Esophagus mucosa (tissue), 1 donor: ENCODE data around the gene PHF23. TPM values are rescaled to one million over a fixed set of nuclear protein-coding genes. Genes with fewer than 3 reads are reported as not detected.
"Not testable (repeated sequence)": the region's sequence is repeated elsewhere in the genome, so short reads cannot be mapped to it uniquely, and the experiment has no call there.

Experiments used
- ATAC-seq: fragments of 200-7000 bp; cut with Tn5 transposase; one replicate; pipeline ENCODE4 v1.9.1; 2020
- total RNA-seq: library from RNA; stranded (reverse); gene quantifications from one replicate; pipeline ENCODE4 v1.2.4, GENCODE V29; 2023
- donor health status: DM: yes; HTN: yes; CAD: no.

The PHF23 gene
- total RNA-seq, 1 donor from 2014 or later: 33.6 TPM

GRCh38 chr17:7258731-7259554, 19.7 kb upstream of the PHF23 start:
- peak; percentile 26 for ATAC-seq

GRCh38 chr17:7256766-7257456, 17.7 kb upstream of the PHF23 start:
- ATAC-seq: no peak

GRCh38 chr17:7254511-7254910, 15.3 kb upstream of the PHF23 start:
- ATAC-seq: no peak

- no peak for ATAC-seq
Measured at GRCh38 chr17:7253082-7253481, 13.8 kb upstream of the PHF23 start.

DNA sequence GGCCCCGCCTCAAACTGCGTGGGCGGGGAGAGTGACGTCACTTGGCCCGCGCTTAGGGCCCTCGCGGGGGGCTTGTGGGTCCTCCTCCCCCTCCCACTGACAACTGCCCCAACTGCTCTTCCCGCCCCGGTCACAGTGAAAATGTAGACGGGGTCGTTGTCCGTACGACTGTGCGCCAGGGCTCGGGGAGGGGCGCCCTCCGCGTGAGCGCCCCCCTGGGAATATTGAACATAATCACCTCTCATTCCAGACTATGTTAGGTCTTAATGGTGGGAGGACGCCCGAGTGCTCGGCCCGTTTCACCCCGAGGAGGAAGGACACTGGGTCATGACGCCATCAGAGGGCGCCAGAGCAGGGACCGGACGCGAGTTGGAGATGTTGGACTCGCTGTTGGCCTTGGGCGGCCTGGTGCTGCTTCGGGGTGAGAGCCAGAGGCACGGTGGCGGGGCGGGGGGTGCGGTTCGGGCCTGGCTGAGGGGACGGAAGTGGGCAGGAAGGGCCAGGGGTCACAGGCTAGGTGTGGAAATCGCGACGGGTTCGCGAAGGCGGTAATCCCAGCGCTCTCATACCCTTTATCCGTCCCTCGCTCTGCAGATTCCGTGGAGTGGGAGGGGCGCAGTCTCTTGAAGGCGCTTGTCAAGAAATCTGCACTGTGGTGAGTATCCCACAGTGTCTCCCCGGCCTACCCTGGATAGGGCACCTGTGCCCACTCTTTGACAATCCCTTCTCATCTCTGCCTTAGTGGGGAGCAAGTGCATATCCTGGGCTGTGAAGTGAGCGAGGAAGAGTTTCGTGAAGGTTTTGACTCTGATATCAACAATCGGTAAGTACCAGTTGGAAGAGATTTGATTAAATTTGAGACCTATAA, 13.2 kb upstream of the PHF23 start, which contains the start of gene ELP5:
ELP5 (plus strand) TSS at position 40 of the 868 bp plus-strand sequence; CDS start at position 376, 336 bp downstream.
- ATAC-seq: peak; percentile 72

DNA sequence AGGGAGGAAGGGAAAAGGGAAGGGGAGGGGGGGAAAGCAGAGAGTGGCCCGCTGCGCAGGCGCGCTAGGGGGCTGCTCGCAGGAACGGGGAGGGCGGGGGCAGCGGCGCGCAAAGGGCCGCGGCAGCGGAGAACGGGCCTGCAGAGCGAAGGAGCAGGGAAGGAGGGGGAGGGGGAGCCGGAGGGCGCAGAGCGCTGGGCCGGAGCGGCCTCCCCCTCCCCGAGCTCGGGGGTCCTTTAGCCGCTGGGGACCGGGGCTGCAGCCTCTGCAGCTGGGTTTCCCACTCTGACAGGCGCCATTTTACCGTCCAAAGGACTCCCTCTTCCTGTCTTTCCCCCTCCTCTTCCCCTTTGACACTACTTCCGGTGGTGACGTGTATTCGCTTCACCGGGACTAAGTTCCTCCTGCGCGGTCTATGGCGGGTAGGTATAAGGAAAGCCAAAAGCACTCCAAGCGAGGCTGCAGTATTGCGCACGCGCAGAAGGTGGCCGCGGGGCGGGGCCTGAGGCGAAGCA, 12.5 kb upstream of the PHF23 start, which contains the start of gene CTDNEP1:
CTDNEP1 (minus strand) TSS at position 74 of the 515 bp plus-strand sequence. CDS start 438 bp downstream, outside the sequence.
- ATAC-seq: peak; percentile 88

GRCh38 chr17:7250695-7251627, 11.7 kb upstream of the PHF23 start:
- peak; percentile 17 for ATAC-seq

GRCh38 chr17:7249830-7250229, 10.6 kb upstream of the PHF23 start:
- ATAC-seq: no peak

GRCh38 chr17:7249214-7249613, 10.0 kb upstream of the PHF23 start:
- ATAC-seq: no peak

GRCh38 chr17:7248796-7249195, 9.5 kb upstream of the PHF23 start:
- ATAC-seq: no peak

GRCh38 chr17:7246779-7247178, 7.5 kb upstream of the PHF23 start:
- ATAC-seq: no peak

- not testable (repeated sequence) for ATAC-seq
Measured at GRCh38 chr17:7243838-7244237, 4.6 kb upstream of the PHF23 start.

GRCh38 chr17:7243453-7243729, 4.1 kb upstream of the PHF23 start:
- ATAC-seq: no peak

- peak; percentile 55 for ATAC-seq
Measured at GRCh38 chr17:7242717-7243452, 3.6 kb upstream of the PHF23 start.

DNA sequence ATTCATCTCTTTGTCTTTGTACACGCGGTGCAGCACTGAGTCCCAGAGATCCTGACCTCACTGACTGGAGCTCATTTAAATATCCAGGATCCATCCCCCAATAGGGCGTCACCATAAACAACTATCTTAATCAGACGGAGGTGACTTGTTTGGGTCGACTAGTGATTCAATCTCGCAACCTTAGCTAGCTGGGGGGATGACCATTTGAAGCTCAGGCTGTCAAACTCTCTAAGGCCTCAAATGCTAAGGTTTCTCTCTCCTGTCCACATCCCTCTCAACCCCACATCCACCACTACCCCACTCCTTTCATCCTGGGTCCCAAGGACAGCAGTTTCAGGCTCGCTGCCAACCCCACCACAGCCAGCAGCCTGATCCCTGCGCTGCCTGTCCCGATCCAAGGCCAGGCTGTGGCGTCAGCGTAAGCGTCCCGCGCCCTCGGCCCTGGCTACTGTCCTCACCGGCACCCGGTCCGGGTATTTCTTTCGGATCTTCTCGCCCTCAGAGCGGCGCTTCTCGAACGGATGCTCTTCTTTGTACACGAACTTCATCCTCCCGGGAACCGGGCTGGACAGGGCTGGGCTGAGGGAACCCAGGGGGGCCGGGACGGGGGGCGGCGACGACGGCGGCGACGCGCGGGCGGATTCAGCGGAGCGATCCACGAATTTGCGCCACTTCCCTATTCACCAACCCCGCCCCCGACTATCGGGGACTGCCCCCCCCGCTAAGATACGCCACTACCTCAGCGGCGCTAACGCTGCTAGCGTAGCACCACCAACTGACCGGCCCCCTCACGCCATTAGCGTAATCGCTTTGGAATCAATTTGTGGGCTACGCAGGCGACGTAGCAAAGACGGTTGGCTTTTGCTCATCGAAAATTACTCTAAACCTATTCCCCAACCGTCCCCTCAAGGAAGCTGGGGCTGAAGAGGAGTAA, 2.8 kb upstream of the PHF23 start, which contains the start of gene GABARAP:
GABARAP (minus strand) TSS at position 667 of the 934 bp plus-strand sequence; CDS start at position 548, 119 bp downstream.
- peak; percentile 57 for ATAC-seq

- no peak for ATAC-seq
Measured at GRCh38 chr17:7241090-7241733, 2.0 kb upstream of the PHF23 start.

DNA sequence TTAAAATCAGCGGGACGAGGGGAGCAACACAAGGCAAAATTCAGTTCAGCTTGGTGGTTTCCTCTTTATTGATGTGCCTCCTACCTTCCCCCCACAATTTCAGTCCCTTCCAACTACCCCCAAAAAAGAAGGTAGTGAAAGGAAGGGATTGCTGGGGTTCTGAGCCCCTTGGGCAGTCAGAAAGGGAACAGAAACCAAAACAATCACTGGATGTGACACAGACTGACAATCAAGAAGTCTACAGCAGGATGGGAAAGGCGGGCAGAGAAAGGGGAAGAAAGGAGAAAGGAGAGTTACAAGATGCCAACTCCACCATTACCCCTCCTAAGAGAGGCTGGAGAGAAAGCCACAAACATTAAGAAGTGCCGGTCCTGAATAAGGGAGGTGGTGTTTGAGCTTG, 1.1 kb upstream of the PHF23 start:
- ATAC-seq: no peak

DNA sequence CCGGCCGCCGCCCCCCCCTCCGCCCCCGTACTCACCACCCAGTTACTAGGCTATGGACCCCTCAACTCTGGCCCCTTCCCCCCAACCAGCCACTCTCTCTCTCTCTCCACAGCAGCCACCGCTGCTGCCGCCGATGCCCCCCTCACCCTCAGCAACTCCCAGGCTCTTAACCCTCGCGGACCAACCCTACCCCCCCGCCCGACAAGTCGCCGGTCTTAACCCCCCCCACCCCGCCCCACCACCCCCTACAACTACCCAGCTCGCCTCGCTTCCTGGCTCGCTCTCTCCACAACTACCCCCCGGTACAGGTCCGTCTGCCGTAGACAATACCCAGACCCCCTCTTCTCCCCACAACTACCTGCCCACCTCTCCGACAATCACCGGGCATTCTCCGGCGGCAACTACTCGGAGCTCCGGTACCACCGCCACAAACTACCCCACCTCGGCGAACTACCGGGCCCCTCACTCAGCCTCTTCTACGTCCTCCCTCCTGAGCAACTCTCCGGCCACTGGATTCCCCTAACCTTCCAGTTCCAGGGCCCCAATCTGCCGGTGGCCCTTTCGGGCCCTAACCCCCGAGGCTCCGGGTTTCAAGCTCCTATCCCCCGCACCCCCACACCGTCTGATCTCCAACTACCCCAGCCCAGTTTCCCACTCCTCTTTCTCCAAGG, 702 bp downstream of the PHF23 start:
- no peak for ATAC-seq
